ENCODE measurements around the gene BCAS2.

GRCh38 chr1:114522264-114522575 is 59.2 kb downstream of the BCAS2 start:
- TF ChIP-seq EZH2 (IDR thresholded peaks at IDR 0.05; ENCODE audit: insufficient read depth, poor library complexity, severe bottlenecking), result no peak
- TF ChIP-seq EZH2phosphoT487 (IDR thresholded peaks at IDR 0.05; ENCODE audit: insufficient read depth, low read depth), result no peak

Data from GM23248 (cell line).